ENCODE data around the gene FOSL1.
A peak's percentile ranks its signal among the peaks of the same experiment; 100 is the strongest.

GRCh38 chr11:65884716-65885092 lies 15.5 kb downstream of the FOSL1 start:
- TF ChIP-seq CTCF (conservative IDR thresholded peaks at IDR 0.05) (peak; percentile 98), EZH2 (IDR thresholded peaks at IDR 0.05; ENCODE audit: low read depth) (no peak)
